COLO668 (cell line): ENCODE results near the gene KLF2.
A peak's percentile ranks its signal among the peaks of the same experiment; 100 is the strongest.

ENCODE experiments used
- DNase-seq: peaks from one replicate; lab custom pipeline; 2025; ENCODE audit not compliant: unreplicated experiment; lab: John Stamatoyannopoulos, UW

Gene KLF2

GRCh38 chr19:16306728-16307402 is 17.8 kb upstream of the KLF2 start:
- DNase-seq, result no peak

- DNase-seq, result no peak
These were observed 16.5 kb upstream of the KLF2 start for GRCh38 chr19:16308081-16308480.

GRCh38 chr19:16309643-16310042 is 15.0 kb upstream of the KLF2 start:
- DNase-seq, result no peak

GRCh38 chr19:16315825-16316505 is 8.7 kb upstream of the KLF2 start:
- DNase-seq, result no peak

GRCh38 chr19:16316506-16316882 is 8.1 kb upstream of the KLF2 start:
- DNase-seq, result no peak

GRCh38 chr19:16319481-16319880 is 5.1 kb upstream of the KLF2 start:
- no peak for DNase-seq

GRCh38 chr19:16320987-16321386 is 3.6 kb upstream of the KLF2 start:
- DNase-seq, result no peak

- DNase-seq, result peak; percentile 32
These were observed 518 bp downstream of the KLF2 start for GRCh38 chr19:16325161-16325527.

- DNase-seq, result peak; percentile 33
These were observed 1.2 kb downstream of the KLF2 start for GRCh38 chr19:16325641-16326400.

- no peak for DNase-seq
These were observed 2.0 kb downstream of the KLF2 start for GRCh38 chr19:16326401-16327168.

- DNase-seq, result no peak
These were observed 2.5 kb downstream of the KLF2 start for GRCh38 chr19:16327169-16327475.

- DNase-seq, result no peak
These were observed 2.9 kb downstream of the KLF2 start for GRCh38 chr19:16327501-16327900.

- DNase-seq, result no peak
These were observed 3.5 kb downstream of the KLF2 start for GRCh38 chr19:16327911-16328823.

- DNase-seq, result no peak
These were observed 4.3 kb downstream of the KLF2 start for GRCh38 chr19:16328824-16329482.

GRCh38 chr19:16330368-16330801 is 5.8 kb downstream of the KLF2 start:
- DNase-seq, result peak; percentile 36

- DNase-seq, result no peak
These were observed 6.4 kb downstream of the KLF2 start for GRCh38 chr19:16330806-16331690.

GRCh38 chr19:16333001-16333586 is 8.5 kb downstream of the KLF2 start:
- no peak for DNase-seq

GRCh38 chr19:16334411-16334810 is 9.8 kb downstream of the KLF2 start:
- no peak for DNase-seq

GRCh38 chr19:16335226-16335625 is 10.6 kb downstream of the KLF2 start:
- DNase-seq, result no peak
